ENCODE measurements around the gene XPO6.

GRCh38 chr16:28107232-28107631 lies 104.5 kb downstream of the XPO6 start:
- TF ChIP-seq, protein P1, sequence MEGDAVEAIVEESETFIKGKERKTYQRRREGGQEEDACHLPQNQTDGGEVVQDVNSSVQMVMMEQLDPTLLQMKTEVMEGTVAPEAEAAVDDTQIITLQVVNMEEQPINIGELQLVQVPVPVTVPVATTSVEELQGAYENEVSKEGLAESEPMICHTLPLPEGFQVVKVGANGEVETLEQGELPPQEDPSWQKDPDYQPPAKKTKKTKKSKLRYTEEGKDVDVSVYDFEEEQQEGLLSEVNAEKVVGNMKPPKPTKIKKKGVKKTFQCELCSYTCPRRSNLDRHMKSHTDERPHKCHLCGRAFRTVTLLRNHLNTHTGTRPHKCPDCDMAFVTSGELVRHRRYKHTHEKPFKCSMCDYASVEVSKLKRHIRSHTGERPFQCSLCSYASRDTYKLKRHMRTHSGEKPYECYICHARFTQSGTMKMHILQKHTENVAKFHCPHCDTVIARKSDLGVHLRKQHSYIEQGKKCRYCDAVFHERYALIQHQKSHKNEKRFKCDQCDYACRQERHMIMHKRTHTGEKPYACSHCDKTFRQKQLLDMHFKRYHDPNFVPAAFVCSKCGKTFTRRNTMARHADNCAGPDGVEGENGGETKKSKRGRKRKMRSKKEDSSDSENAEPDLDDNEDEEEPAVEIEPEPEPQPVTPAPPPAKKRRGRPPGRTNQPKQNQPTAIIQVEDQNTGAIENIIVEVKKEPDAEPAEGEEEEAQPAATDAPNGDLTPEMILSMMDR (IDR thresholded peaks at IDR 0.05; ENCODE audit: low read depth, low read length, missing input control), result no peak
- TF ChIP-seq REST (IDR thresholded peaks at IDR 0.05), result no peak
